SK-N-SH treated with all-trans-retinoic acid at 6 μM for 48 hours (cell line): ENCODE results near the gene LTN1.
A peak's percentile ranks its signal among the peaks of the same experiment; 100 is the strongest.

Source experiments
- ATAC-seq: fragments of 200-7000 bp; cut with Tn5 transposase; 3 replicates; pipeline ENCODE4 v1.9.1; 2020; ENCODE audit warnings: mild to moderate bottlenecking, moderate library complexity
- BACH2 ChIP-seq: fragments of 250-450 bp; sonication (Bioruptor Pico); IDR thresholded peaks from 2 replicates; pipeline ENCODE4 v1.9.0; 2021; ENCODE audit warnings: mild to moderate bottlenecking, borderline replicate concordance
- CREB5 ChIP-seq: fragments of 250-450 bp; sonication (Bioruptor Pico); IDR thresholded peaks from 2 replicates; pipeline ENCODE4 v1.5.1; 2020; ENCODE audit warnings: low read depth, mild to moderate bottlenecking, moderate library complexity
- CSDC2 ChIP-seq: fragments of 250-450 bp; sonication (Bioruptor Pico); IDR thresholded peaks from 2 replicates; pipeline ENCODE4 v1.5.0; 2020; ENCODE audit warnings: mild to moderate bottlenecking, moderate library complexity
- CSRNP3 ChIP-seq: fragments of 250-450 bp; sonication (Bioruptor Pico); IDR thresholded peaks from 2 replicates; pipeline ENCODE4 v1.5.1; 2021; ENCODE audit warnings: mild to moderate bottlenecking, moderate library complexity
- ESRRG ChIP-seq: fragments of 250-450 bp; sonication (Bioruptor Pico); IDR thresholded peaks from 2 replicates; pipeline ENCODE4 v1.6.1; 2021; ENCODE audit warnings: mild to moderate bottlenecking
- ISL1 ChIP-seq: fragments of 250-450 bp; sonication (Bioruptor Pico); IDR thresholded peaks from 2 replicates; pipeline ENCODE4 v2.1.2; 2022; ENCODE audit warnings: mild to moderate bottlenecking, moderate library complexity
- OSR1 ChIP-seq: fragments of 250-450 bp; sonication (Bioruptor Pico); IDR thresholded peaks from 2 replicates; pipeline ENCODE4 v1.8.0; 2022; ENCODE audit warnings: moderate library complexity, mild to moderate bottlenecking, inconsistent platforms
- PATZ1 ChIP-seq: fragments of 250-450 bp; sonication (Bioruptor Pico); IDR thresholded peaks from 2 replicates; pipeline ENCODE4 v1.8.0; 2020; ENCODE audit warnings: mild to moderate bottlenecking, moderate library complexity, borderline replicate concordance
- POU6F1 ChIP-seq: fragments of 250-450 bp; sonication (Bioruptor Pico); IDR thresholded peaks from 2 replicates; pipeline ENCODE4 v1.8.0; 2021; ENCODE audit warnings: low read depth, mild to moderate bottlenecking, moderate library complexity, borderline replicate concordance
- PPARA ChIP-seq: fragments of 250-450 bp; sonication (Bioruptor Pico); IDR thresholded peaks from 2 replicates; pipeline ENCODE4 v1.5.0; 2020; ENCODE audit warnings: mild to moderate bottlenecking, borderline replicate concordance
- RARB ChIP-seq: fragments of 250-450 bp; sonication (Bioruptor Pico); IDR thresholded peaks from 2 replicates; pipeline ENCODE4 v1.8.0; 2021; ENCODE audit warnings: mild to moderate bottlenecking, moderate library complexity
- SNAI2 ChIP-seq: fragments of 250-450 bp; sonication (Bioruptor Pico); IDR thresholded peaks from 2 replicates; pipeline ENCODE4 v1.5.0; 2020; ENCODE audit warnings: mild to moderate bottlenecking, moderate library complexity
- TOX ChIP-seq: fragments of 250-450 bp; sonication (Bioruptor Pico); IDR thresholded peaks from 2 replicates; pipeline ENCODE4 v1.8.0; 2021; ENCODE audit warnings: mild to moderate bottlenecking, moderate library complexity, borderline replicate concordance
- TSHZ2 ChIP-seq: fragments of 250-450 bp; sonication (Bioruptor Pico); IDR thresholded peaks from 2 replicates; pipeline ENCODE4 v1.5.0; 2020; ENCODE audit warnings: mild to moderate bottlenecking, moderate library complexity
- ZFP3 ChIP-seq: fragments of 250-450 bp; sonication (Bioruptor Pico); IDR thresholded peaks from 2 replicates; pipeline ENCODE4 v1.5.0; 2020; ENCODE audit warnings: mild to moderate bottlenecking, moderate library complexity
- ZFP30 ChIP-seq: fragments of 450-650 bp; formaldehyde crosslinking; IDR thresholded peaks from 2 replicates; pipeline ENCODE4 v1.5.0; 2022; ENCODE audit warnings: mild to moderate bottlenecking, moderate library complexity
- ZNF8 ChIP-seq: fragments of 450-650 bp; formaldehyde crosslinking; IDR thresholded peaks from 2 replicates; pipeline ENCODE4 v1.5.0; 2020; ENCODE audit warnings: mild to moderate bottlenecking, moderate library complexity

Gene LTN1

GRCh38 chr21:28992526-28993292 lies at the start of gene LTN1:
LTN1 (minus strand) TSS chr21:28992877; CDS start chr21:28992805, 72 bp downstream.
- TF ChIP-seq CSRNP3 (CRISPR knock-in tag) (no peak), CSDC2 (CRISPR knock-in tag) (no peak), RARB (CRISPR knock-in tag) (no peak), POU6F1 (CRISPR knock-in tag) (no peak), TOX (CRISPR knock-in tag) (no peak)
- ATAC-seq: peak; percentile 98

- TF ChIP-seq BACH2 (CRISPR knock-in tag): no peak
- no peak for TF ChIP-seq PATZ1 (CRISPR knock-in tag)
- no peak for TF ChIP-seq CREB5 (CRISPR knock-in tag)
- TF ChIP-seq ZFP3: no peak
- TF ChIP-seq, all 23 proteins: peak for 0
- ATAC-seq: no peak
These were observed 42.0 kb upstream of the LTN1 start for GRCh38 chr21:29034678-29035077.

GRCh38 chr21:29033871-29034270 lies 41.2 kb upstream of the LTN1 start:
- no peak for ATAC-seq
- TF ChIP-seq CSRNP3 (CRISPR knock-in tag) (no peak), ISL1 (CRISPR knock-in tag) (no peak)
- TF ChIP-seq, all 23 proteins: peak for 0

- TF ChIP-seq TSHZ2 (CRISPR knock-in tag) (no peak), PPARA (CRISPR knock-in tag) (no peak), ISL1 (CRISPR knock-in tag) (no peak), ESRRG (no peak), SNAI2 (CRISPR knock-in tag) (no peak), ZFP30 (CRISPR knock-in tag) (no peak), ZNF8 (CRISPR knock-in tag) (no peak), ZFP3 (no peak), OSR1 (CRISPR knock-in tag) (no peak), CREB5 (CRISPR knock-in tag) (no peak)
- no peak for ATAC-seq
These were observed 40.6 kb upstream of the LTN1 start for GRCh38 chr21:29033301-29033700.
